Activated naive CD8-positive, alpha-beta T cell (primary cell): ENCODE measurements around the gene GDA.
"Not testable (repeated sequence)": the region's sequence is repeated elsewhere in the genome, so short reads cannot be mapped to it uniquely, and the experiment has no call there.

Experiments used
- H3K27ac Mint-ChIP-seq: one replicate; pipeline ENCODE4 v1.8.0; 2021; ENCODE audit warnings: mixed read lengths
- H3K27me3 Mint-ChIP-seq: one replicate; pipeline ENCODE4 v1.8.0; 2021; ENCODE audit warnings: mixed read lengths
- H3K36me3 Mint-ChIP-seq: one replicate; pipeline ENCODE4 v1.8.0; 2021; ENCODE audit warnings: mixed read lengths
- H3K4me1 Mint-ChIP-seq: one replicate; pipeline ENCODE4 v1.8.0; 2021; ENCODE audit warnings: low read depth, mixed read lengths
- H3K4me3 Mint-ChIP-seq: one replicate; pipeline ENCODE4 v1.8.0; 2021; ENCODE audit warnings: mild to moderate bottlenecking, mixed read lengths
- H3K9me3 Mint-ChIP-seq: one replicate; pipeline ENCODE4 v1.8.0; 2021; ENCODE audit warnings: low read depth, mixed read lengths

GDA gene

GRCh38 chr9:72270359-72270758, 121.1 kb downstream of the GDA start:
- not testable (repeated sequence) for H3K4me1 Mint-ChIP-seq, H3K9me3 Mint-ChIP-seq, H3K4me3 Mint-ChIP-seq, H3K36me3 Mint-ChIP-seq, H3K27ac Mint-ChIP-seq, H3K27me3 Mint-ChIP-seq

GRCh38 chr9:72271613-72272478, 122.6 kb downstream of the GDA start:
- H3K4me3 Mint-ChIP-seq = no peak overlapping the region
- H3K27me3 Mint-ChIP-seq = no peaks in the 10 kb centered on the region
- no peaks in the 10 kb centered on the region for H3K36me3 Mint-ChIP-seq
- H3K27ac Mint-ChIP-seq = no peak overlapping the region
- no peaks in the 10 kb centered on the region for H3K4me1 Mint-ChIP-seq
- H3K9me3 Mint-ChIP-seq = no peaks in the 10 kb centered on the region

- Mint-ChIP-seq H3K27me3 (no peaks in the 10 kb centered on the region), H3K4me3 (no peak overlapping the region), H3K27ac (no peak overlapping the region), H3K36me3 (no peaks in the 10 kb centered on the region), H3K9me3 (no peaks in the 10 kb centered on the region), H3K4me1 (no peaks in the 10 kb centered on the region)
Observed at GRCh38 chr9:72274441-72274840, 125.2 kb downstream of the GDA start.

GRCh38 chr9:72274916-72275315, 125.7 kb downstream of the GDA start:
- Mint-ChIP-seq H3K4me1 (no peaks in the 10 kb centered on the region), H3K36me3 (no peaks in the 10 kb centered on the region), H3K27me3 (no peaks in the 10 kb centered on the region), H3K4me3 (no peak overlapping the region), H3K9me3 (no peaks in the 10 kb centered on the region), H3K27ac (no peak overlapping the region)

GRCh38 chr9:72276429-72276828, 127.2 kb downstream of the GDA start:
- Mint-ChIP-seq H3K27ac (no peak overlapping the region), H3K36me3 (no peaks in the 10 kb centered on the region), H3K9me3 (no peaks in the 10 kb centered on the region), H3K4me3 (no peak overlapping the region), H3K4me1 (no peaks in the 10 kb centered on the region), H3K27me3 (no peaks in the 10 kb centered on the region)

GRCh38 chr9:72278959-72279358, 129.7 kb downstream of the GDA start:
- Mint-ChIP-seq H3K27me3 (no peaks in the 10 kb centered on the region), H3K9me3 (no peaks in the 10 kb centered on the region), H3K27ac (no peak overlapping the region), H3K4me1 (no peaks in the 10 kb centered on the region), H3K4me3 (no peak overlapping the region), H3K36me3 (no peaks in the 10 kb centered on the region)

- no peaks in the 10 kb centered on the region for H3K36me3 Mint-ChIP-seq
- no peak overlapping the region for H3K27ac Mint-ChIP-seq
- no peaks in the 10 kb centered on the region for H3K4me1 Mint-ChIP-seq
- H3K9me3 Mint-ChIP-seq = no peaks in the 10 kb centered on the region
- no peaks in the 10 kb centered on the region for H3K27me3 Mint-ChIP-seq
- H3K4me3 Mint-ChIP-seq = no peak overlapping the region
Observed at GRCh38 chr9:72280913-72281500, 131.8 kb downstream of the GDA start.

- H3K36me3 Mint-ChIP-seq = no peaks in the 10 kb centered on the region
- no peak overlapping the region for H3K4me3 Mint-ChIP-seq
- no peaks in the 10 kb centered on the region for H3K4me1 Mint-ChIP-seq
- no peaks in the 10 kb centered on the region for H3K9me3 Mint-ChIP-seq
- H3K27ac Mint-ChIP-seq = no peak overlapping the region
- H3K27me3 Mint-ChIP-seq = peaks cover 9% of the 10 kb centered on the region
Observed at GRCh38 chr9:72289401-72289800, 140.2 kb downstream of the GDA start.

GRCh38 chr9:72290311-72290710, 141.1 kb downstream of the GDA start:
- H3K4me1 Mint-ChIP-seq = no peaks in the 10 kb centered on the region
- no peak overlapping the region for H3K27ac Mint-ChIP-seq
- no peak overlapping the region for H3K4me3 Mint-ChIP-seq
- no peaks in the 10 kb centered on the region for H3K36me3 Mint-ChIP-seq
- no peaks in the 10 kb centered on the region for H3K9me3 Mint-ChIP-seq
- H3K27me3 Mint-ChIP-seq = peaks cover 10% of the 10 kb centered on the region

- not testable (repeated sequence) for H3K36me3 Mint-ChIP-seq, H3K4me3 Mint-ChIP-seq
Observed at GRCh38 chr9:72291576-72291975, 142.3 kb downstream of the GDA start.

GRCh38 chr9:72292256-72292682, 143.0 kb downstream of the GDA start:
- H3K27me3 Mint-ChIP-seq = peaks cover 10% of the 10 kb centered on the region
- H3K36me3 Mint-ChIP-seq = no peaks in the 10 kb centered on the region
- H3K4me1 Mint-ChIP-seq = no peaks in the 10 kb centered on the region
- no peak overlapping the region for H3K4me3 Mint-ChIP-seq
- H3K9me3 Mint-ChIP-seq = no peaks in the 10 kb centered on the region
- no peak overlapping the region for H3K27ac Mint-ChIP-seq

More at GRCh38 chr9:72291576-72291975, 142.3 kb downstream of the GDA start:
- not testable (repeated sequence) for H3K27ac Mint-ChIP-seq, H3K4me1 Mint-ChIP-seq, H3K27me3 Mint-ChIP-seq, H3K9me3 Mint-ChIP-seq

GRCh38 chr9:72292874-72293607, 143.8 kb downstream of the GDA start:
- no peaks in the 10 kb centered on the region for H3K9me3 Mint-ChIP-seq
- H3K36me3 Mint-ChIP-seq = no peaks in the 10 kb centered on the region
- H3K27me3 Mint-ChIP-seq = peaks cover 8% of the 10 kb centered on the region
- no peak overlapping the region for H3K27ac Mint-ChIP-seq
- no peak overlapping the region for H3K4me3 Mint-ChIP-seq
- H3K4me1 Mint-ChIP-seq = no peaks in the 10 kb centered on the region

GRCh38 chr9:72294936-72295335, 145.7 kb downstream of the GDA start:
- peaks cover 7% of the 10 kb centered on the region for H3K27me3 Mint-ChIP-seq
- H3K27ac Mint-ChIP-seq = no peak overlapping the region
- no peaks in the 10 kb centered on the region for H3K36me3 Mint-ChIP-seq
- H3K4me3 Mint-ChIP-seq = no peak overlapping the region
- no peaks in the 10 kb centered on the region for H3K4me1 Mint-ChIP-seq
- H3K9me3 Mint-ChIP-seq = no peaks in the 10 kb centered on the region

- H3K27ac Mint-ChIP-seq = no peak overlapping the region
- peaks cover 6% of the 10 kb centered on the region for H3K4me1 Mint-ChIP-seq
- H3K27me3 Mint-ChIP-seq = peaks cover 1% of the 10 kb centered on the region
- H3K9me3 Mint-ChIP-seq = no peaks in the 10 kb centered on the region
- H3K36me3 Mint-ChIP-seq = no peaks in the 10 kb centered on the region
- no peak overlapping the region for H3K4me3 Mint-ChIP-seq
Observed at GRCh38 chr9:72297516-72297915, 148.3 kb downstream of the GDA start.

- peaks cover 6% of the 10 kb centered on the region for H3K4me1 Mint-ChIP-seq
- no peaks in the 10 kb centered on the region for H3K9me3 Mint-ChIP-seq
- H3K4me3 Mint-ChIP-seq = no peak overlapping the region
- no peak overlapping the region for H3K27ac Mint-ChIP-seq
- H3K27me3 Mint-ChIP-seq = peaks cover 1% of the 10 kb centered on the region
- H3K36me3 Mint-ChIP-seq = no peaks in the 10 kb centered on the region
Observed at GRCh38 chr9:72299017-72299603, 149.9 kb downstream of the GDA start.
